Loucy (cell line): ENCODE data around the gene ZNF75A.

Source experiments
- H2AFZ ChIP-seq: fragments of 200-600 bp; sonication (generic); 2 replicates; pipeline ENCODE4 v1.6.0; 2016; ENCODE audit warnings: antibody characterized with exemption, mild to moderate bottlenecking, low read length, moderate library complexity
- H3F3A ChIP-seq: fragments of 200-600 bp; 2 replicates; pipeline ENCODE4 v1.6.0; 2016; ENCODE audit warnings: antibody characterized with exemption, low read depth, mild to moderate bottlenecking
- H3K27me3 ChIP-seq: fragments of 200-600 bp; sonication (generic); 2 replicates; pipeline ENCODE4 v1.6.1; 2014; ENCODE audit warnings: low read length, mild to moderate bottlenecking; ENCODE audit not compliant: insufficient read depth, poor library complexity, severe bottlenecking
- H3K36me3 ChIP-seq: fragments of 200-600 bp; sonication (generic); 2 replicates; pipeline ENCODE4 v1.6.1; 2016; ENCODE audit warnings: low read length; ENCODE audit not compliant: insufficient read depth
- H3K4me1 ChIP-seq: fragments of 200-600 bp; sonication (generic); 2 replicates; pipeline ENCODE4 v1.5.1; 2014; ENCODE audit warnings: low read length, mild to moderate bottlenecking; ENCODE audit not compliant: insufficient read depth, poor library complexity, severe bottlenecking
- H3K4me2 ChIP-seq: fragments of 200-600 bp; sonication (generic); 2 replicates; pipeline ENCODE4 v1.6.0; 2014; ENCODE audit warnings: antibody characterized with exemption, low read length, low read depth, mild to moderate bottlenecking; ENCODE audit not compliant: poor library complexity, severe bottlenecking
- H3K4me3 ChIP-seq: fragments of 200-600 bp; sonication (generic); 2 replicates; pipeline ENCODE4 v1.5.1; 2014; ENCODE audit warnings: low read length, mild to moderate bottlenecking, mixed read lengths; ENCODE audit not compliant: poor library complexity, severe bottlenecking
- H3K79me2 ChIP-seq: fragments of 200-600 bp; sonication (generic); 2 replicates; pipeline ENCODE4 v1.6.1; 2014; ENCODE audit warnings: low read length; ENCODE audit not compliant: insufficient read depth
- H3K9ac ChIP-seq: fragments of 200-600 bp; sonication (generic); 2 replicates; pipeline ENCODE4 v1.6.0; 2014; ENCODE audit warnings: mild to moderate bottlenecking, low read depth, low read length, moderate library complexity; ENCODE audit not compliant: poor library complexity, severe bottlenecking
- H3K9me2 ChIP-seq: fragments of 200-600 bp; sonication (generic); replicated peaks from 2 replicates; pipeline ENCODE4 v1.6.1; 2016; ENCODE audit warnings: low read depth, low read length, mixed read lengths
- H3K9me3 ChIP-seq: fragments of 200-600 bp; sonication (generic); 2 replicates; pipeline ENCODE4 v1.6.1; 2014; ENCODE audit warnings: mild to moderate bottlenecking, antibody characterized with exemption, low read length, low read depth; ENCODE audit not compliant: insufficient read depth
- H4K20me1 ChIP-seq: fragments of 200-600 bp; sonication (generic); 2 replicates; pipeline ENCODE4 v1.6.0; 2014; ENCODE audit warnings: antibody characterized with exemption, low read length, mild to moderate bottlenecking; ENCODE audit not compliant: insufficient read depth, poor library complexity, severe bottlenecking
- CTCF ChIP-seq: fragments of 200-600 bp; sonication (generic); conservative IDR thresholded peaks from 2 replicates; pipeline ENCODE4 v1.5.1; 2014; ENCODE audit warnings: mild to moderate bottlenecking, antibody characterized with exemption, low read length
- EZH2phosphoT487 ChIP-seq: fragments of 200-600 bp; IDR thresholded peaks from 2 replicates; pipeline ENCODE4 v1.6.1; 2018; ENCODE audit warnings: antibody characterized with exemption, mild to moderate bottlenecking, moderate library complexity, borderline replicate concordance

ZNF75A gene

GRCh38 chr16:3355589-3355988, 50.3 kb downstream of the ZNF75A start, which contains the start of gene OR2C1:
Gene OR2C1, plus strand, starts transcription at chr16:3355889. Its CDS starts 52 bp downstream, at chr16:3355941.
- Histone ChIP-seq H3K9me3 (no peaks in the 10 kb centered on the region), H3K27me3 (no peaks in the 10 kb centered on the region), H3F3A (no peaks in the 10 kb centered on the region), H3K9ac (no peak within 1 kb of the TSS), H3K4me2 (no peak within 1 kb of the TSS), H3K79me2 (no peaks in the 10 kb centered on the region), H3K4me3 (no peak within 1 kb of the TSS), H3K9me2 (no peaks in the 10 kb centered on the region), H3K4me1 (no peaks in the 10 kb centered on the region), H2AFZ (no peak within 1 kb of the TSS), H4K20me1 (no peaks in the 10 kb centered on the region), H3K36me3 (no peaks in the 10 kb centered on the region)
- TF ChIP-seq CTCF (no peak), EZH2phosphoT487 (no peak)

- H4K20me1 ChIP-seq = no peaks in the 10 kb centered on the region
- H3K4me3 ChIP-seq = no peak overlapping the region
- no peaks in the 10 kb centered on the region for H3K4me1 ChIP-seq
- H3K9ac ChIP-seq = no peak overlapping the region
- H3K36me3 ChIP-seq = no peaks in the 10 kb centered on the region
- no peaks in the 10 kb centered on the region for H3K79me2 ChIP-seq
- no peaks in the 10 kb centered on the region for H3K27me3 ChIP-seq
- no peaks in the 10 kb centered on the region for H3F3A ChIP-seq
- H3K9me3 ChIP-seq = no peaks in the 10 kb centered on the region
- no peak for TF ChIP-seq CTCF
- TF ChIP-seq EZH2phosphoT487 = no peak
- H3K4me2 ChIP-seq = no peak overlapping the region
- H2AFZ ChIP-seq = no peak overlapping the region
- H3K9me2 ChIP-seq = no peaks in the 10 kb centered on the region
Measured at GRCh38 chr16:3356118-3356517, 50.8 kb downstream of the ZNF75A start.

- H2AFZ ChIP-seq = no peak overlapping the region
- no peak for TF ChIP-seq EZH2phosphoT487
- no peak for TF ChIP-seq CTCF
- H3K4me3 ChIP-seq = no peak overlapping the region
- no peaks in the 10 kb centered on the region for H3K36me3 ChIP-seq
- H4K20me1 ChIP-seq = no peaks in the 10 kb centered on the region
- H3F3A ChIP-seq = no peaks in the 10 kb centered on the region
- H3K79me2 ChIP-seq = no peaks in the 10 kb centered on the region
- H3K27me3 ChIP-seq = no peaks in the 10 kb centered on the region
- H3K9me3 ChIP-seq = no peaks in the 10 kb centered on the region
- no peaks in the 10 kb centered on the region for H3K4me1 ChIP-seq
- no peak overlapping the region for H3K4me2 ChIP-seq
- H3K9ac ChIP-seq = no peak overlapping the region
- H3K9me2 ChIP-seq = no peaks in the 10 kb centered on the region
Measured at GRCh38 chr16:3358871-3359270, 53.6 kb downstream of the ZNF75A start.
